Prostate gland (tissue), 2 donors: Measurements from ENCODE around the gene SH3GL3. TPM values are rescaled to one million over a fixed set of nuclear protein-coding genes. Genes with fewer than 3 reads are reported as not detected.

Experiments
- DNase-seq: peaks from one replicate; pipeline ENCODE4 v3.0.0-alpha.2; 2019; ENCODE audit warnings: low spot score
- H3K27ac ChIP-seq, 2 donors: fragments of 200-600 bp; sonication (generic); 2 replicates each; pipeline ENCODE4 v1.5.1; 2017 to 2019
- H3K27me3 ChIP-seq: fragments of 200-600 bp; sonication (generic); replicated peaks from 2 replicates; pipeline ENCODE4 v1.5.1; 2019; ENCODE audit not compliant: insufficient read depth
- H3K36me3 ChIP-seq, 2 donors: fragments of 200-600 bp; sonication (generic); 1 replicate in 1 of 2; 2 replicates in 1 of 2; pipeline versions ENCODE4 v1.5.1 to v1.8.1; 2017 to 2019
- H3K4me1 ChIP-seq: fragments of 200-600 bp; sonication (generic); replicated peaks from 2 replicates; pipeline ENCODE4 v1.5.1; 2019
- H3K4me3 ChIP-seq, 2 donors: fragments of 200-600 bp; sonication (generic); 2 replicates each; pipeline ENCODE4 v1.5.1; 2017 to 2019
- H3K9me3 ChIP-seq: fragments of 200-600 bp; sonication (generic); 2 replicates; pipeline ENCODE4 v1.5.1; 2017
- CTCF ChIP-seq, 4 experiments: fragments of 200-600 bp in 2 of 4; fragments of 450-650 bp in 2 of 4; sonication (generic) in 2 of 4; IDR thresholded peaks; 1 replicate in 3 of 4; 2 replicates in 1 of 4; pipeline ENCODE4 v1.5.1; 2016 to 2019; ENCODE audit warnings: antibody characterized with exemption in 4 of 4, mild to moderate bottlenecking in 2 of 4, moderate library complexity in 2 of 4
- POLR2A ChIP-seq: fragments of 450-650 bp; IDR thresholded peaks from one replicate; pipeline ENCODE4 v1.6.1; 2016; ENCODE audit warnings: antibody characterized with exemption, mild to moderate bottlenecking
- POLR2AphosphoS5 ChIP-seq: sonication (generic); formaldehyde crosslinking; IDR thresholded peaks from one replicate; pipeline ENCODE4 v1.6.1; 2017; ENCODE audit warnings: antibody characterized with exemption
- WGBS: methylation state at CpG from one replicate; pipeline ENCODE4 v1.1.5; 2018; 5-methylcytosine and 5-hydroxymethylcytosine counted together
- intact Hi-C: fragments of 100-400 bp; cut with DNase I; formaldehyde crosslinking; loops from one replicate; pipeline ENCODE4 v1.14.2; 2022
- total RNA-seq, 2 donors: library from RNA; depleted of rRNA; stranded (reverse); fragments of >200 nt; gene quantifications; one replicate each; pipeline ENCODE4 v1.1.0, GENCODE V29; 2016

Gene SH3GL3
- total RNA-seq, 2 donors from 2014 or later, result 2.2 to 7.4 TPM

DNA sequence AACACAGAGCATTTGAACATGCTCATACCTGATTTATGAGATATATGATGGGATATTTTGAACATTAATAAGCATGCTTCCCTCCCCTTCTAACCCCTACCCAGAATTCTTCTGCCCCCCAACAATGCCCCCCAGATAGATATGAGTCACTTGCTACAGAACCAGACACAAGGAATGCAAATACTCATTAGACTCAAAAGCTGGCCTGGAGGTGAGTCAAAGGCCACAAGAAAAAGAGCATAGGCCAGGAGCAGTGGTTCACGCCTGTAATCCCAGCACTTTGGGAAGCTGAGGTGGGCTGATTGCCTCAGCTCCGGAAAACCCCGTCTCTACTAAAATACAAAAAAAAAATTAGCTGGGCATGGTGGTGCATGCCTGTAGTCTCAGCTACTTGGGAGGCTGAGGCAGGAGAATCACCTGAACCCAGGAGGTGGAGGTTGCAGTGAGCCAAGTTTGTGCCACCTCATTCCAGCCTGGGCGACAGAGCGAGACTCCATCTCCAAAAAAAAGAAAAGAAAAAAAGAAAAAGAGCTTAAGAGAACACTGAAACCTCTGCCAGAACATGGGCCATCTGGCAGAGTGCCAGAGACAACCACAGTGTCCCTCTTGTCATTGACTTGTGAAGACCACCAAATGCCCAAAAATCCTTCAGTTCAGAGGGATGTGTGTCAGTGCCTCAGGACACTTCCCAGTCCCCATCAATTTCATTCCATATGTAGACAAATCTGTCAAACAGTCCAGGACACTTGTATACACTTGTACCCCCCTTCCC, 3.9 kb upstream of the SH3GL3 start:
- WGBS, result 73% methylated on average over 5 of the region's 5 CpGs
- H3K9me3 ChIP-seq, result no peaks in the 10 kb centered on the region
- TF ChIP-seq POLR2A (no peak), CTCF (IDR thresholded peaks at IDR 0.05) (no peak), POLR2AphosphoS5 (no peak)
- no peaks in the 10 kb centered on the region for H3K27me3 ChIP-seq
- H3K36me3 ChIP-seq, result no peaks in the 10 kb centered on the region
- H3K4me3 ChIP-seq, result no peak overlapping the region
- H3K4me1 ChIP-seq, result peaks cover 6% of the 10 kb centered on the region
- intact Hi-C loops, result loop anchor here (5.0 to 10.0 kb wide), 2 partner anchors 302 to 594 kb away; no protein-coding TSS in a partner anchor
- H3K27ac ChIP-seq, result no peak overlapping the region
- no peak for DNase-seq

DNA sequence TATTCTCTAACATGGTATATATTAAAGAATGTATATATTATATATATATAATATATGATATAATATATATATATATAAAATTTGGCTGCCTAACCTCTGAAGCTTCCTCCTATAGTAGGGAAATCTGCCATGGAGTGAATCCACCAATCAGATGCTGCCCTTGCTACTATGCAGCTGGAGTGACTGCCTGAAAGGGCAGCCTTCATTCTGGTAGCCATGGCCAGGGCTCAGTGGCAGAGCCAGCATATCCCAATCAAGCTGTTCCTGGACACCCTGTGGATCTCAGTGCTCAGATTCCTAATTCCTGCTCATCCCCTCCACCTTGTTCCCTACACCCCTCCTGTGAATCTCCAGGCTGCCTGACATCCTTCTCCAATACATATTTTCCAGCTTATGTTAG, 2.2 kb upstream of the SH3GL3 start:
- Histone ChIP-seq H3K36me3 (no peaks in the 10 kb centered on the region), H3K4me3 (no peak overlapping the region), H3K4me1 (peaks cover 6% of the 10 kb centered on the region), H3K27me3 (no peaks in the 10 kb centered on the region), H3K9me3 (no peaks in the 10 kb centered on the region), H3K27ac (no peak overlapping the region)
- no peak for DNase-seq
- TF ChIP-seq POLR2A (no peak), CTCF (IDR thresholded peaks at IDR 0.05) (no peak), POLR2AphosphoS5 (no peak)
- intact Hi-C loops, result loop anchor here (5.0 to 10.0 kb wide), 2 partner anchors 300 to 592 kb away; no protein-coding TSS in a partner anchor

DNA sequence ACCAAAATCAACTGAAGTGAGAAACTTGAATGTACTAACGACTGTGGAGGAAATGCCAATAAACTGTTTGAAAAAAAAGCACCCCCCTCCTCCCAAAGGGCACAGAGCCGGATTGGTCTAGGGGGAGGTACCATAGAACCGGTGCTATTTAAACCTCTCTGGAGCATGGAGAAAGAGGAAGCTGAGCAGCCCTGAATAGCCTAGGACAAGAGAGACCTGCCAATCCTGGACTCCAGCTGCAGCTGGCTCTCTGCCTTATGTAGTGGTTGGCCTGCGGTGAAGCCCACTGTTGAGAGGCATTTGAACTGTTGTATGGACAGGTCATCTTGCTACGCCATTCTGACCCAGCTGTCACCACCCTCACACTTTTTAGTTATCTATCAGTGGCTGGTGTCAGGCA, 1.5 kb upstream of the SH3GL3 start:
- no peaks in the 10 kb centered on the region for H3K36me3 ChIP-seq
- no peak for DNase-seq
- H3K27me3 ChIP-seq, result no peaks in the 10 kb centered on the region
- TF ChIP-seq POLR2A, result no peak
- TF ChIP-seq CTCF (IDR thresholded peaks at IDR 0.05), result no peak
- no peak for TF ChIP-seq POLR2AphosphoS5
- no peak overlapping the region for H3K27ac ChIP-seq
- peaks cover 6% of the 10 kb centered on the region for H3K4me1 ChIP-seq
- H3K4me3 ChIP-seq, result no peak overlapping the region
- 47% methylated on average over 5 of the region's 5 CpGs for WGBS
- H3K9me3 ChIP-seq, result no peaks in the 10 kb centered on the region
- intact Hi-C loops, result loop anchor here (10.0 kb wide), 1 partner anchor 299 kb away; no protein-coding TSS in a partner anchor

DNA sequence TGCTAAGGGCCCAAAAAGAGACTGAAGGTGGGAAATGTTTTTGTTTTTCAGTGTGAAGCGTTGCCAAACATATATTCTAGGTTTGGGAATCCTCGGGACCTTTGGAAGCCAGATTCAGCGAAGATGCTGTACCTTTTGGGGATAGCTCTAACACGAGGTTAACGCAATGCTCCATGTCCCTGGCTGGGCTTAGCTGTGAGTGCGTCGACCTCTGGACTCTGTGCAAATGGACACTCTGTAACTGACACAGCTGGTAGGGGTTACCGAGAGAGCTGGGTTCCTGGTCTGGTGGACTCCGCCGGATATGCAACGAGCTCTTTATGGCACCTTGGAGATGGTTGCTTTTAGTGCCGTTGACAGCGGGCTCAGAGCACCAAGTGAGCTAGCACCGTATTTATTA, 724 bp upstream of the SH3GL3 start:
- Histone ChIP-seq H3K27me3 (no peaks in the 10 kb centered on the region), H3K27ac (no peak overlapping the region), H3K36me3 (no peaks in the 10 kb centered on the region), H3K4me3 (no peak overlapping the region), H3K4me1 (peaks cover 6% of the 10 kb centered on the region), H3K9me3 (no peaks in the 10 kb centered on the region)
- TF ChIP-seq CTCF (IDR thresholded peaks at IDR 0.05), result no peak
- TF ChIP-seq POLR2A, result no peak
- no peak for TF ChIP-seq POLR2AphosphoS5
- intact Hi-C loops, result loop anchor here (10.0 kb wide), 1 partner anchor 298 kb away; no protein-coding TSS in a partner anchor
- DNase-seq, result no peak
- 64% methylated on average over 14 of the region's 14 CpGs for WGBS

- no peaks in the 10 kb centered on the region for H3K27me3 ChIP-seq
- TF ChIP-seq POLR2AphosphoS5 (no peak), POLR2A (no peak), CTCF (IDR thresholded peaks at IDR 0.05) (no peak)
- H3K4me3 ChIP-seq, result no peak overlapping the region
- no peaks in the 10 kb centered on the region for H3K36me3 ChIP-seq
- H3K27ac ChIP-seq, result no peak overlapping the region
- WGBS, result 30% methylated on average over 3 of the region's 3 CpGs
- intact Hi-C loops, result loop anchor here (10.0 kb wide), 1 partner anchor 296 kb away; no protein-coding TSS in a partner anchor
- H3K4me1 ChIP-seq, result peaks cover 6% of the 10 kb centered on the region
- peak; percentile 11 for DNase-seq
- H3K9me3 ChIP-seq, result no peaks in the 10 kb centered on the region
Observed at GRCh38 chr15:83449250-83449671, 2.1 kb downstream of the SH3GL3 start.
